Upper lobe of right lung (tissue), 1 donor: Measurements from ENCODE around the gene EXD3. TPM values are rescaled to one million over a fixed set of nuclear protein-coding genes. Genes with fewer than 3 reads are reported as not detected.

ENCODE experiments used
- ATAC-seq: fragments of 200-7000 bp; cut with Tn5 transposase; one replicate; pipeline ENCODE4 v1.9.1; 2020; ENCODE audit warnings: mild to moderate bottlenecking, moderate library complexity
- DNase-seq: peaks from one replicate; pipeline ENCODE4 v3.0.0-alpha.2; 2020
- H3K27ac ChIP-seq: fragments of 200-600 bp; one replicate; pipeline ENCODE4 v1.8.0; 2022
- H3K27me3 ChIP-seq: fragments of 200-600 bp; one replicate; pipeline ENCODE4 v1.8.0; 2022; ENCODE audit warnings: mild to moderate bottlenecking
- H3K36me3 ChIP-seq: fragments of 200-600 bp; one replicate; pipeline ENCODE4 v1.8.0; 2022
- H3K4me1 ChIP-seq: fragments of 200-600 bp; one replicate; pipeline ENCODE4 v1.8.0; 2022
- H3K4me3 ChIP-seq: fragments of 200-600 bp; one replicate; pipeline ENCODE4 v1.8.0; 2022; ENCODE audit warnings: mild to moderate bottlenecking
- H3K9me3 ChIP-seq: fragments of 200-600 bp; one replicate; pipeline ENCODE4 v1.8.0; 2022
- intact Hi-C: fragments of 100-400 bp; cut with DNase I; formaldehyde crosslinking; loops from one replicate; pipeline ENCODE4 v1.11.0; 2022
- total RNA-seq: library from RNA; stranded (reverse); fragmentation: NEBNext Ultra II Directional; extraction: Animal tissue kit (Norgen Biotek cat#: 25700); gene quantifications from one replicate; pipeline ENCODE4 v1.2.1, GENCODE V29; 2021
- TF ChIP-seq, protein P1 (sequence below): fragments of 200-600 bp; IDR thresholded peaks from one replicate; pipeline ENCODE4 v1.8.0; 2022; ENCODE audit warnings: antibody characterized with exemption
- donor health status: DM: no; HTN: yes; CAD: no; lungs with severe emphysema.

The EXD3 gene
- total RNA-seq, 1 donor from 2014 or later = 27.3 TPM

DNA sequence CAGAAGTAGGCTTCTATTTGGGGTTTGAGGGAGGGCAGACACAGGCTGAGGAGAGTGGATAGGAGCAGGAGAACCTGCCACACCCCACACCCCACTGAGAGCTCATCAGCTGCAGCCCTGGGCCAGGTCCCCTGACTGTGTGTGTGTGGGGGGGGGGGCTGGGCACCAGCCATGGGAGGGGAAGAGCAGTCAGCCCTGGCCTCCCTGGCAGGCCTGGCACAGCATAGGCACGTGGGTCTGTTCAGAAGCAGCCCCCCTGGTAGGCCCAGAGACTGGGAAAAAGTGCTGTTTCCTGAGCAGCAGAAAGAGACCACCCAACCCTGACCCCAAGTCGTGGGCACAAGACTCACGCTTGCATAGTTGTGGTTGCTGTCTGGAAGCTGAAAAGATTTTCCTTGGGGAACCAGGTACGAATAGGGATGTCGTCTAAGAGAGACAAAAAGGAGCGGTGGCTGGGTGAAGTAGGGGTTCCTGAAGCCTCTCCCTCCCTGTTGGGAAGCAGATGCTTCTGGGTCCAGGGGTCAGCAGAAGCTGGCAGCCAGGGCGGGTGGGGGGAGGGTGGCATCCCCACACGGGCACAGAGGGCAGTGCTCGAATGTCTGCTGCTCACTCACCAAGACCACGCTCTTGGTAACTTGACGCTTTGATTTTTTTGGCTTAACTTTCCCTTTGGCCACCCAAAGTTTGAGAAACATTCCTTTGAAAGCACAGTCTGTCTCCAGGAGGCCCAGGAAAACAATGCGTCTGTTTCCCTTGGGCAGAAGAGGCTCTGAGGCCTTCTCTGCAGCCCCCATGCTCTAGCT is 33.3 kb upstream of the EXD3 start:
- no peaks in the 10 kb centered on the region for H3K9me3 ChIP-seq
- no peaks in the 10 kb centered on the region for H3K27me3 ChIP-seq
- DNase-seq = peak; percentile 59
- no peak for ATAC-seq
- intact Hi-C loops = no loop called here
- H3K27ac ChIP-seq = no peak overlapping the region
- H3K4me3 ChIP-seq = no peak overlapping the region
- peaks cover 22% of the 10 kb centered on the region for H3K4me1 ChIP-seq
- TF ChIP-seq, protein P1, sequence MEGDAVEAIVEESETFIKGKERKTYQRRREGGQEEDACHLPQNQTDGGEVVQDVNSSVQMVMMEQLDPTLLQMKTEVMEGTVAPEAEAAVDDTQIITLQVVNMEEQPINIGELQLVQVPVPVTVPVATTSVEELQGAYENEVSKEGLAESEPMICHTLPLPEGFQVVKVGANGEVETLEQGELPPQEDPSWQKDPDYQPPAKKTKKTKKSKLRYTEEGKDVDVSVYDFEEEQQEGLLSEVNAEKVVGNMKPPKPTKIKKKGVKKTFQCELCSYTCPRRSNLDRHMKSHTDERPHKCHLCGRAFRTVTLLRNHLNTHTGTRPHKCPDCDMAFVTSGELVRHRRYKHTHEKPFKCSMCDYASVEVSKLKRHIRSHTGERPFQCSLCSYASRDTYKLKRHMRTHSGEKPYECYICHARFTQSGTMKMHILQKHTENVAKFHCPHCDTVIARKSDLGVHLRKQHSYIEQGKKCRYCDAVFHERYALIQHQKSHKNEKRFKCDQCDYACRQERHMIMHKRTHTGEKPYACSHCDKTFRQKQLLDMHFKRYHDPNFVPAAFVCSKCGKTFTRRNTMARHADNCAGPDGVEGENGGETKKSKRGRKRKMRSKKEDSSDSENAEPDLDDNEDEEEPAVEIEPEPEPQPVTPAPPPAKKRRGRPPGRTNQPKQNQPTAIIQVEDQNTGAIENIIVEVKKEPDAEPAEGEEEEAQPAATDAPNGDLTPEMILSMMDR = no peak
- no peaks in the 10 kb centered on the region for H3K36me3 ChIP-seq

DNA sequence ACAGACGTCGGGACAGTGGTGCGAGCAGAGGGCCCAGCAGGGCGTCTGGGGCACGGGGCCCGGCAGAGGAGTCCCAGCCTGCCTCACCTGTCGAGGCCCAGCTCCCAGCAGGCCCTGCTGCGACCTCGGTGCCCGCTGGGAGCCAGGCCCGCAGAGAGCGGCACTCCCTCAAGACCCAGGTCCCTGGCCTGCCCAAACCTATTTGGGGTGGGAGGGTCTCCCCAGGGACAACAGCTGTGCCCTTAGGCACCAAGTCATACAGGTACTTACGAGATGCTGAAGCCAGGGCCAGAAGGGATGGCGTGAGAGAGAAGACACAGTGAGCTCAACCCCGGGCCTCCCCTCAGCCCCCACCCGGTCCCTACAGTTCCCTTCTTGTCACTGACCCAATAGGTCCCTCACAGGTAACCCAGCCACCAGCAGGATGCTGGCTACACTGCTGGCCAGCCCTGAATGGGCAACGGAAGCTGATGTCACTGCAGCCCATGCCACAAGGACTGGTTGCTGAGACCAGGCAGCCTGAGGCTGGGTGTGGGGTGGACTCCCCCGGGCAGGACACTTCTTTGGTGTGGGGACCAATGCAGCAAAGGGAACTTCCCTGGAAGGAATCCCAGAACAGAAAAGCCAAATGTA is 32.5 kb upstream of the EXD3 start:
- Histone ChIP-seq H3K36me3 (no peaks in the 10 kb centered on the region), H3K4me3 (no peak overlapping the region), H3K9me3 (no peaks in the 10 kb centered on the region), H3K27me3 (no peaks in the 10 kb centered on the region), H3K27ac (no peak overlapping the region), H3K4me1 (peaks cover 22% of the 10 kb centered on the region)
- TF ChIP-seq, protein P1 = no peak
- DNase-seq (peak; percentile 59), ATAC-seq (no peak)
- intact Hi-C loops = no loop called here

DNA sequence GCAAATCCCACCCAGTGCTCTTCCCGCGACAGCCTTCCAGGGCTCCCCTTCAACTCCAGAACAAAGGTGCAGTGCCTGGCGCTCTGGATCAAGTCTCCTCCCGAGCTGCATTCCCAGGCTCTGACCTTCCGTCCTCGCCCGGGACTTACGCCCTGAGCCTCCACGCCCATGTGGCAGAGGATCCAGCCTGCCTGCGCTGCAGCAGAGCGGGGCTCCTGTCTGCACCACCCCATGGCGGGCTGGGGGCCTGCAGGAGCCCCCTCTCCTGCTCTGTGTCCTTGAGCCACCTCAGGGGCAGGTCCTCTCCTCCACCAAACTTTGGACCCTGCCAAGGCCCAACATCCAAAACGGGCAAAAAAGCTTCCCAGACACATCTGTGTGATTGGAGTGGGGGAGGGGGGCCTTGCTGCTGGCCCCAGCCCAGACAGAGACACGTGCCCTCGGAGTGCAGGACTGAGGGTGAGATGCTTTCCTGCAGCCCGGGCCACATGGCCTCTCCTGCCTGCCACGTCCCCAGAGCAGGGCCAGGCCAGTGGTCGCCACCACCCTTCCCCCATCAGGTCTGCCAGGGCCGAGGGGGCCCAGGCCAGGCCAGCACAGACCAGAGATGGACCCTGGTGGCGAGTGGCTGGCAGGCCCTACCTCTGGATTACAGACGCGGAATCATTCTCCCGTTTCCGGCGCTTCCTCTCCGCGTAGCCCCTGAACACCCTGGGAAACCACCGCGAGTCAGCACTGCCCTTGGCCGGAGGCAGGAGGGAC is 31.8 kb upstream of the EXD3 start:
- intact Hi-C loops = no loop called here
- H3K36me3 ChIP-seq = peaks cover under 1% of the 10 kb centered on the region
- no peaks in the 10 kb centered on the region for H3K9me3 ChIP-seq
- DNase-seq = peak; percentile 71
- ATAC-seq = peak; percentile 2
- TF ChIP-seq, protein P1 = no peak
- no peaks in the 10 kb centered on the region for H3K27me3 ChIP-seq
- H3K27ac ChIP-seq = peak overlapping the region; percentile 74
- H3K4me1 ChIP-seq = peaks cover 19% of the 10 kb centered on the region
- peak overlapping the region; percentile 57 for H3K4me3 ChIP-seq

DNA sequence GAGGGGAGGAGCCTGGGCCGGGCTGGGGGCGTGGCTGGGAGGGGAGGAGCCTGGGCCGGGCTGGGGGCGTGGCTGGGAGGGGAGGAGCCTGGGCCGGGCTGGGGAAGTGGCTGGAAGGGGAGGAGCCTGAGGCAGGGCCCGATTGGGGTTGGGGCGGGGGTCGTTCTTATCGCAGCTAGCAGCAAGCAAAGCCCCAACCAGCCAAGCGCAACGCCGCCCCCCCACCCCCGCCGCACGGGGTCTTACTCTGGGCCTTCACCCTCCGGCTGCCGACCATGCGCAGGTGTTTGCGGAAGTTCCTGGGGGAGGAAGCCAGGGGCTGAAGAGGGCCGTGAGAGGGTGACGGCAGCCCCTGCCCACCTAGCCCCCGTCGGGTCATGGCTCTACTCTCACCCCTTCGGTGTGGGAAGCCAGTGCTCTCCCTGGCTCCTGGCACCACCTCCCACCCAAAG is 31.2 kb upstream of the EXD3 start:
- TF ChIP-seq, protein P1 = no peak
- Histone ChIP-seq H3K36me3 (peaks cover 7% of the 10 kb centered on the region), H3K27ac (peak overlapping the region; percentile 74), H3K9me3 (no peaks in the 10 kb centered on the region), H3K4me3 (peak overlapping the region; percentile 57), H3K27me3 (no peaks in the 10 kb centered on the region), H3K4me1 (peaks cover 15% of the 10 kb centered on the region)
- DNase-seq (peak; percentile 88), ATAC-seq (peak; percentile 52)
- intact Hi-C loops = no loop called here

DNA sequence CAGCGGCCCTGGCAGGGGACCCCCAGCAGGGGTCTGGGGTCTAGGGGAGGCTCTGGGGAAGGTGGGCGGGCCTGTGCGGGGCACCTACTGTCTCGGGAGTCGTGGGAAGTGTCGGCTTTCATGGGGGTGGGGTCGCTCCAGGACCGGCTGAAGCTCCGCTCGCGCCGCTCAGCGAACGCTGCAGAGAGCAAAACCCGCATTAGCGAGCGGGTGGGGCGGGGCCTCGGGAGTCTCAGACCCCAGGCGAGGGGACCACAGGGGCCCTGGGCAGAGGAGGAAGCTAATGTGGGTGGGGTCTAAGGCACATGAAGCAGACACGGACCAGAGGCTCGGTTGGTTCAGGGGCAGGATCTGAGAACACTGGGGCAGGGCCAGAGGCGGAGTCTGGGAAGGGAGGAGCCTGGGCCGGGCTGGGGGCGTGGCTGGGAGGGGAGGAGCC is 30.7 kb upstream of the EXD3 start:
- H3K9me3 ChIP-seq = no peaks in the 10 kb centered on the region
- H3K27me3 ChIP-seq = no peaks in the 10 kb centered on the region
- H3K4me3 ChIP-seq = peak overlapping the region; percentile 40
- ATAC-seq = peak; percentile 83
- TF ChIP-seq, protein P1 = no peak
- peaks cover 15% of the 10 kb centered on the region for H3K4me1 ChIP-seq
- peak; percentile 89 for DNase-seq
- H3K27ac ChIP-seq = no peak overlapping the region
- H3K36me3 ChIP-seq = peaks cover 9% of the 10 kb centered on the region
- intact Hi-C loops = no loop called here
